HuH-7.5 (cell line): Measurements from ENCODE around the gene NADSYN1.
"Not testable (repeated sequence)": the region's sequence is repeated elsewhere in the genome, so short reads cannot be mapped to it uniquely, and the experiment has no call there.

Source experiments
- DNase-seq: peaks from one replicate; pipeline ENCODE4 v3.0.0; 2011; ENCODE audit warnings: low spot score

The NADSYN1 gene

GRCh38 chr11:71527576-71528210 is 74.7 kb downstream of the NADSYN1 start:
- no peak for DNase-seq

GRCh38 chr11:71530602-71531001 is 77.6 kb downstream of the NADSYN1 start:
- no peak for DNase-seq

- DNase-seq, result no peak
Measured at GRCh38 chr11:71532036-71532610, 79.1 kb downstream of the NADSYN1 start.

GRCh38 chr11:71534711-71535608 is 82.0 kb downstream of the NADSYN1 start:
- DNase-seq, result not testable (repeated sequence)

- DNase-seq, result no peak
Measured at GRCh38 chr11:71535825-71536224, 82.8 kb downstream of the NADSYN1 start.

- no peak for DNase-seq
Measured at GRCh38 chr11:71537537-71537936, 84.5 kb downstream of the NADSYN1 start.

- DNase-seq, result not testable (repeated sequence)
Measured at GRCh38 chr11:71537977-71538665, 85.1 kb downstream of the NADSYN1 start, which contains the start of gene KRTAP5-8. TSS of gene KRTAP5-8 (plus strand) at chr11:71538025. CDS start at chr11:71538056, 31 bp downstream.

GRCh38 chr11:71538666-71538990 is 85.6 kb downstream of the NADSYN1 start:
- DNase-seq, result no peak

- no peak for DNase-seq
Measured at GRCh38 chr11:71539017-71539416, 86.0 kb downstream of the NADSYN1 start.

- DNase-seq, result not testable (repeated sequence)
Measured at GRCh38 chr11:71539971-71540370, 87.0 kb downstream of the NADSYN1 start.

- not testable (repeated sequence) for DNase-seq
Measured at GRCh38 chr11:71540521-71541304, 87.7 kb downstream of the NADSYN1 start.

GRCh38 chr11:71542382-71542781 is 89.4 kb downstream of the NADSYN1 start:
- DNase-seq, result no peak

GRCh38 chr11:71542879-71543777 is 90.1 kb downstream of the NADSYN1 start:
- DNase-seq, result no peak

GRCh38 chr11:71543866-71544265 is 90.9 kb downstream of the NADSYN1 start:
- no peak for DNase-seq

- no peak for DNase-seq
Measured at GRCh38 chr11:71544525-71545214, 91.7 kb downstream of the NADSYN1 start.

GRCh38 chr11:71545405-71545966 is 92.5 kb downstream of the NADSYN1 start:
- DNase-seq, result no peak

GRCh38 chr11:71548120-71548519 is 95.1 kb downstream of the NADSYN1 start, which contains the start of gene KRTAP5-9:
TSS of gene KRTAP5-9 (plus strand) at chr11:71548420. CDS start at chr11:71548658, 238 bp downstream.
- no peak for DNase-seq

GRCh38 chr11:71548716-71549151 is 95.7 kb downstream of the NADSYN1 start:
- no peak for DNase-seq
